Panc1 (cell line): ENCODE data around the gene PML. TPM values are rescaled to one million over a fixed set of nuclear protein-coding genes. Genes with fewer than 3 reads are reported as not detected.
"Not testable (repeated sequence)": the region's sequence is repeated elsewhere in the genome, so short reads cannot be mapped to it uniquely, and the experiment has no call there.

ENCODE experiments used
- ATAC-seq: fragments of 200-7000 bp; cut with Tn5 transposase; 2 replicates; pipeline ENCODE4 v1.9.1; 2020; ENCODE audit warnings: mild to moderate bottlenecking, moderate library complexity
- BruUV-seq: library from RNA; stranded (reverse); fragments of 400-500 nt; replicated peaks from 2 replicates; lab custom pipeline; 2021; lab: Mats Ljungman, UMichigan
- CTCF ChIA-PET: fragments of 300-600 bp; sonication (Branson Sonifier 250); formaldehyde crosslinking; loops from one replicate; lab custom pipeline; 2022; ENCODE audit warnings: antibody characterized with exemption; lab: Charles Lee
- POLR2A ChIA-PET: fragments of 300-600 bp; sonication (Branson Sonifier 250); formaldehyde crosslinking; loops from one replicate; lab custom pipeline; 2022; ENCODE audit warnings: antibody characterized with exemption; lab: Charles Lee
- DNase-seq: peaks from one replicate; pipeline ENCODE4 v3.0.0-alpha.2; 2010; ENCODE audit warnings: low read depth, low spot score
- H3K27ac ChIP-seq: 2 replicates; pipeline ENCODE4 v1.5.1; 2011; ENCODE audit warnings: mild to moderate bottlenecking, low read length, inconsistent platforms
- H3K27me3 ChIP-seq: fragments of 200-500 bp; sonication (Bioruptor generic); 2 replicates; pipeline ENCODE4 v1.6.0; 2014; ENCODE audit warnings: low read length, inconsistent platforms; ENCODE audit not compliant: control insufficient read depth, insufficient read depth
- H3K36me3 ChIP-seq: fragments of 200-500 bp; sonication (Bioruptor generic); 2 replicates; pipeline ENCODE4 v1.5.1; 2014; ENCODE audit warnings: inconsistent platforms, mild to moderate bottlenecking, low read length, moderate library complexity; ENCODE audit not compliant: control insufficient read depth, insufficient read depth
- H3K4me1 ChIP-seq: 2 replicates; pipeline ENCODE4 v1.5.1; 2011; ENCODE audit warnings: inconsistent platforms, mild to moderate bottlenecking, low read length, moderate library complexity; ENCODE audit not compliant: control insufficient read depth, insufficient read depth
- H3K4me3 ChIP-seq, 2 experiments: 2 replicates each; pipeline ENCODE4 v1.5.1; 2011 to 2012; ENCODE audit warnings: low read depth in 2 of 2, low read length in 2 of 2, mild to moderate bottlenecking in 2 of 2, inconsistent platforms in 1 of 2, moderate library complexity in 1 of 2
- H3K9me3 ChIP-seq: fragments of 200-500 bp; sonication (Bioruptor generic); 2 replicates; pipeline ENCODE4 v1.5.1; 2014; ENCODE audit warnings: low read depth, mild to moderate bottlenecking, inconsistent platforms, low read length, moderate library complexity; ENCODE audit not compliant: control insufficient read depth, insufficient read depth
- in situ Hi-C: cut with HindIII; loops from 2 replicates; pipeline ENCODE4 v1.10.0; 2016; ENCODE audit warnings: low sequenced_read_pairs, low pct_unique_long_range_greater_than_20kb
- intact Hi-C: fragments of 100-400 bp; cut with micrococcal nuclease; formaldehyde crosslinking; loops from one replicate; pipeline ENCODE4 v1.10.0; 2022; ENCODE audit not compliant: unreplicated experiment
- total RNA-seq: library from RNA; stranded (reverse); gene quantifications from one replicate; pipeline ENCODE4 v1.2.1, GENCODE V29; 2021; ENCODE audit not compliant: unreplicated experiment

Gene PML
- total RNA-seq, 1 experiment from 2014 or later = 52.2 TPM

- H3K4me3 ChIP-seq, CTCF ChIA-PET, H3K36me3 ChIP-seq, H3K4me1 ChIP-seq, H3K9me3 ChIP-seq, DNase-seq, BruUV-seq, H3K27me3 ChIP-seq, in situ Hi-C loops, intact Hi-C loops, H3K27ac ChIP-seq, ATAC-seq, POLR2A ChIA-PET: not testable (repeated sequence)
These were observed 100.1 kb downstream of the PML start for GRCh38 chr15:74094567-74094966.

DNA sequence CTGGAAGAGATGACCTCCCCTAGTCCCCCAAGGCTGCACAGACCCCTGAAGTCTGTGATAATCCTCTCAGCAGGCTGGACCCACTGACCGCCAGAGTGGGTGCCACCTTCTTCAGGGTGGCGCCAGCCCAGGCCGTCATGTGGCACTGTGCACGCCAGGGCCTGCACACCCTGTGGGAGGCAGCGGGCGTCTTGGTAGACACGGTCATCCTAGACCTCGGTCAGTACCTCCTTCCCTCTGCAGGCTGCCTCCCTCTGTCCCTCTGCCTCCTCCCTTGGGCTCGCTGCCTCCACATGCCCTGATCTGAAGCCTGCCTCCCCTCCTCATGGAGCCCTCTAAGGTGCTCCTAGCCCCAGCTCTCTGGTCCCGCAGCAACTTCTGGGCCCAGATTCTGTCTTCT lies 101.1 kb downstream of the PML start:
- BruUV-seq, H3K9me3 ChIP-seq, H3K4me3 ChIP-seq, CTCF ChIA-PET, in situ Hi-C loops, H3K27me3 ChIP-seq, H3K27ac ChIP-seq, ATAC-seq, H3K36me3 ChIP-seq, POLR2A ChIA-PET, DNase-seq, intact Hi-C loops, H3K4me1 ChIP-seq: not testable (repeated sequence)

GRCh38 chr15:74096753-74097474 lies 102.4 kb downstream of the PML start:
- H3K36me3 ChIP-seq, H3K4me3 ChIP-seq, POLR2A ChIA-PET, H3K4me1 ChIP-seq, DNase-seq, ATAC-seq, H3K27me3 ChIP-seq, in situ Hi-C loops, BruUV-seq, H3K27ac ChIP-seq, CTCF ChIA-PET, intact Hi-C loops, H3K9me3 ChIP-seq: not testable (repeated sequence)

Other genes starting within 250 kb of the PML start
- gene INSYN1, start 241.4 kb upstream of the PML start, total RNA-seq = 2.6 TPM
- gene TBC1D21, start 121.2 kb upstream of the PML start, total RNA-seq = not detected
- gene LOXL1, start 68.3 kb upstream of the PML start, total RNA-seq = 18.6 TPM
- 6.9 TPM for gene STOML1, start 2.4 kb upstream of the PML start, total RNA-seq
- 0.05 TPM for gene GOLGA6A, start 87.8 kb downstream of the PML start, total RNA-seq
- 0.36 TPM for gene ISLR2, start 135.9 kb downstream of the PML start, total RNA-seq
- gene ISLR, start 179.0 kb downstream of the PML start, total RNA-seq = 0.28 TPM
- 1.1 TPM for gene STRA6, start 208.1 kb downstream of the PML start, total RNA-seq
- not detected for gene CCDC33, start 241.6 kb downstream of the PML start, total RNA-seq